Esophagus squamous epithelium (tissue), 5 donors: Measurements from ENCODE around the gene SYT12. TPM values are rescaled to one million over a fixed set of nuclear protein-coding genes. Genes with fewer than 3 reads are reported as not detected.

Experiments used
- DNase-seq: peaks from one replicate; lab custom pipeline; 2025; lab: John Stamatoyannopoulos, UW
- H3K27ac ChIP-seq, 4 donors: fragments of 200-600 bp; sonication (generic); one replicate each; pipeline ENCODE4 v1.5.1; 2016 to 2019; ENCODE audit warnings: mild to moderate bottlenecking in 1 of 4
- H3K27me3 ChIP-seq, 4 donors: fragments of 200-600 bp; sonication (generic); 1 replicate in 3 of 4; 2 replicates in 1 of 4; pipeline versions ENCODE4 v1.5.1 to v1.6.0; 2017 to 2021; ENCODE audit warnings: antibody characterized with exemption in 1 of 4
- H3K36me3 ChIP-seq, 3 donors: fragments of 200-600 bp; sonication (generic); one replicate each; pipeline ENCODE4 v1.5.1; 2016 to 2019
- H3K4me1 ChIP-seq, 3 donors: fragments of 200-600 bp; sonication (generic); one replicate each; pipeline ENCODE4 v1.5.1; 2017 to 2019
- H3K4me3 ChIP-seq, 4 donors: fragments of 200-600 bp; sonication (generic); 1 replicate in 3 of 4; 2 replicates in 1 of 4; pipeline ENCODE4 v1.5.1; 2016 to 2019; ENCODE audit warnings: mild to moderate bottlenecking in 2 of 4, moderate library complexity in 1 of 4
- H3K9me3 ChIP-seq, 3 donors: fragments of 200-600 bp; sonication (generic); one replicate each; pipeline ENCODE4 v1.5.1; 2016 to 2019
- POLR2A ChIP-seq, 4 donors: fragments of 450-650 bp; IDR thresholded peaks; one replicate each; pipeline ENCODE4 v1.6.1; 2017; ENCODE audit warnings: antibody characterized with exemption in 4 of 4, mild to moderate bottlenecking in 4 of 4, moderate library complexity in 3 of 4
- WGBS, 2 donors: methylation state at CpG; one replicate each; pipeline ENCODE4 v1.1.5; 2018; 5-methylcytosine and 5-hydroxymethylcytosine counted together
- intact Hi-C: fragments of 100-400 bp; cut with DNase I; formaldehyde crosslinking; loops from one replicate; pipeline ENCODE4 v1.15.0; 2022
- total RNA-seq, 4 donors: library from RNA; depleted of rRNA; stranded (reverse); fragments of >200 nt; gene quantifications; one replicate each; pipeline ENCODE4 v1.1.0, GENCODE V29; 2016
- TF ChIP-seq, protein P1 (sequence below), 6 experiments: fragments of 450-650 bp in 4 of 6; fragments of 200-600 bp in 2 of 6; sonication (generic) in 2 of 6; IDR thresholded peaks; one replicate each; pipeline ENCODE4 v1.5.1; 2016 to 2019; ENCODE audit warnings: antibody characterized with exemption in 6 of 6, mild to moderate bottlenecking in 4 of 6, moderate library complexity in 4 of 6
- donor health status: DM: yes; HTN: yes; CAD: no.

Gene SYT12
- total RNA-seq, 4 donors from 2014 or later, result 0.76 to 1.7 (median 0.99) TPM

DNA sequence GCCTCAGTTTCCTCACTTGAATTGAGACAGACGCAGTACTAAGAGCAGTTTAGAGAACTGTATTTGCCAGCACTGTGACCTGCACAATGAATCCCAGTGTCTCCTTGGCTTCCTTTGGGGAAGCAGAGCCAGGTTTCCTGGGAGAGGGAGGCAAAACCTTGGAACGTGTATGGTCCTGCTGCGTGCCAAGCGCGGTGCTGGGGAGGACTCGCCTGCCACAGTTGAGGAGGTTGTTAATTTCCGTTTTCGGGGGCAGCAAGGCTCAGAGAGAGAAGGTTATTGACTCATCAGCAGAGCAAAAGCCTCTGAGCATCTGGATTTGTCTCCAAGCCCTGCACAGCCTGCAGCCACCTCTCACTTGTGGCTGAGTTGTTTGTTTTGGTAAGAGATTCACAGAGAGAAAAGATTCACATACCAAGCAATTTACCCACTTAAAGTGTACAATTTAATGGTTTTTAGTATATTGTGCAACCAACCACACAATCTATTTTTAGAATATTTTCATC is 10.8 kb downstream of the SYT12 start:
- TF ChIP-seq, protein P1, sequence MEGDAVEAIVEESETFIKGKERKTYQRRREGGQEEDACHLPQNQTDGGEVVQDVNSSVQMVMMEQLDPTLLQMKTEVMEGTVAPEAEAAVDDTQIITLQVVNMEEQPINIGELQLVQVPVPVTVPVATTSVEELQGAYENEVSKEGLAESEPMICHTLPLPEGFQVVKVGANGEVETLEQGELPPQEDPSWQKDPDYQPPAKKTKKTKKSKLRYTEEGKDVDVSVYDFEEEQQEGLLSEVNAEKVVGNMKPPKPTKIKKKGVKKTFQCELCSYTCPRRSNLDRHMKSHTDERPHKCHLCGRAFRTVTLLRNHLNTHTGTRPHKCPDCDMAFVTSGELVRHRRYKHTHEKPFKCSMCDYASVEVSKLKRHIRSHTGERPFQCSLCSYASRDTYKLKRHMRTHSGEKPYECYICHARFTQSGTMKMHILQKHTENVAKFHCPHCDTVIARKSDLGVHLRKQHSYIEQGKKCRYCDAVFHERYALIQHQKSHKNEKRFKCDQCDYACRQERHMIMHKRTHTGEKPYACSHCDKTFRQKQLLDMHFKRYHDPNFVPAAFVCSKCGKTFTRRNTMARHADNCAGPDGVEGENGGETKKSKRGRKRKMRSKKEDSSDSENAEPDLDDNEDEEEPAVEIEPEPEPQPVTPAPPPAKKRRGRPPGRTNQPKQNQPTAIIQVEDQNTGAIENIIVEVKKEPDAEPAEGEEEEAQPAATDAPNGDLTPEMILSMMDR (IDR thresholded peaks at IDR 0.05), result no peak
- TF ChIP-seq POLR2A (IDR thresholded peaks at IDR 0.05), result no peak
- Histone ChIP-seq H3K9me3 (no peaks in the 10 kb centered on the region), H3K4me1 (peaks cover 13 to 32% (median 19%) of the 10 kb centered on the region in 3 donors), H3K27me3 (peaks cover 0 to 17% (median 0%) of the 10 kb centered on the region in 4 donors), H3K4me3 (no peak overlapping the region), H3K27ac (no peak overlapping the region), H3K36me3 (no peaks in the 10 kb centered on the region)
- intact Hi-C loops, result no loop called here
- no peak for DNase-seq
- 7 to 49% methylated on average over 6 to 8 of the region's 8 CpGs for WGBS, 2 donors

DNA sequence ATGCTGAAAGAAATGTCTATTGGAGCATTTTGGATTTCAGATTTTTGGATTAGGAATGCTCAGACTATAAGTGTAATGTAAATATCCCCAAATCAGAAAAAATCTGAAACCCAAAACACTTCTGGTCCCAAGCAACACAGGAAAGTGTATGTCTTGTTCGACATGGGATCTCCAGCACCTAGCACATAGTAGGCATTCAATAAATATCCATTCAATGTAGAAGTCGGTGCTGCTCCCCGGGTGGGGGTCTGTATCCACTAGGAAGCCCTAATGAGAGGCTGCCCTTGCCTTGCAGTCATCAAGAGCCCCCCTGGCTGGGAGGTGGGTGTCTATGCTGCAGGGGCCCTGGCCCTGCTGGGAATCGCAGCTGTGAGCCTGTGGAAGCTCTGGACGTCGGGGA is 11.4 kb downstream of the SYT12 start:
- Histone ChIP-seq H3K4me1 (peaks cover 13 to 32% (median 19%) of the 10 kb centered on the region in 3 donors), H3K27ac (no peak overlapping the region), H3K4me3 (no peak overlapping the region), H3K9me3 (no peaks in the 10 kb centered on the region), H3K27me3 (peaks cover 0 to 17% (median 0%) of the 10 kb centered on the region in 4 donors), H3K36me3 (no peaks in the 10 kb centered on the region)
- DNase-seq, result no peak
- TF ChIP-seq, protein P1 (IDR thresholded peaks at IDR 0.05), result no peak
- no peak for TF ChIP-seq POLR2A (IDR thresholded peaks at IDR 0.05)
- 60 to 86% methylated on average over 1 to 3 of the region's 6 CpGs for WGBS, 2 donors
- intact Hi-C loops, result no loop called here

DNA sequence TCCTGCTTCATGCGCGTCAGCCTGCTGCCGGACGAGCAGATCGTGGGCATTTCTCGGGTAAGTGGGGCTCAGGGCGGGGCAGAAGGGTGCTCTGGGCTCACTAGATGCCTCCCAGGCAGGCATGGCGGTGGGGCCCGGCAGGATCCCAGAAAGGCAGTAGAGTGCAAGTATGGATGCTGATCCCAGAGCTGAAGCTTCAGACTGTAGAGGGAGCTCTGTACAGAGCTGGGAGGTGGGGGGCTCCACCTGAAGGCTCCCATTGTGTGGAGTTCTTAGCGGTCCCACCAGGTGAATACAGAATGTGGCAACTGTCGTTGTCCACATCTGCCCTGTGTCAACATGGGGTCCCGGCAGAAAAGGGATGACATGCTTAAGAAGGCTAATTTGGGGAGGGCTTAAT is 17.2 kb downstream of the SYT12 start:
- Histone ChIP-seq H3K27me3 (peaks cover 0 to 18% (median 0%) of the 10 kb centered on the region in 4 donors), H3K36me3 (no peaks in the 10 kb centered on the region), H3K9me3 (no peaks in the 10 kb centered on the region), H3K4me1 (peaks cover 0 to 2% (median 0%) of the 10 kb centered on the region in 3 donors), H3K4me3 (no peak overlapping the region), H3K27ac (no peak overlapping the region)
- 83 to 85% methylated on average over 3 of the region's 12 CpGs for WGBS, 2 donors
- intact Hi-C loops, result no loop called here
- no peak for TF ChIP-seq POLR2A (IDR thresholded peaks at IDR 0.05)
- TF ChIP-seq, protein P1 (IDR thresholded peaks at IDR 0.05), result no peak
- DNase-seq, result no peak

DNA sequence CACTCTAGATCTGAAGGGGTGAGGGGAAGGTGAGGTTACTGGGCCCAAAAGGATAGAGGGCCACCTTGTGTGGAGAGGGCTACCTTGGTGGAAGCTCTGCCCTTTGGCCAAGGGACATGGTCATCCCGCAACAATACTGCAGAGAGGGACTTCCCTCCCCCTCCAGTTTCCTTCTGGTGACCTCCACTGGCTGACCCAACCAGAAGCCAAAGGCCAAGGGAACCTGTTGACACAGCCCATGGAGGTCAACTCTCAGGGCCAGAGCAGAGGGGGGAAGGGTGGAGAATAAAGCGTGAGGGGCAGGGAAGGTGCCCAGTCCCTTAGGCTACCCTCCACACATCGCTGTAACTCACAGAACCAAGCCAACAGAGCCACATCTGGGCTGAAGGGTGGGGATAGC is 18.7 kb downstream of the SYT12 start:
- TF ChIP-seq, protein P1 (IDR thresholded peaks at IDR 0.05), result no peak
- TF ChIP-seq POLR2A (IDR thresholded peaks at IDR 0.05), result no peak
- intact Hi-C loops, result no loop called here
- Histone ChIP-seq H3K4me3 (no peak overlapping the region), H3K36me3 (no peaks in the 10 kb centered on the region), H3K27ac (no peak overlapping the region), H3K9me3 (no peaks in the 10 kb centered on the region), H3K4me1 (peaks cover 0 to 4% (median 0%) of the 10 kb centered on the region in 3 donors), H3K27me3 (peaks cover 0 to 18% (median 0%) of the 10 kb centered on the region in 4 donors)
- WGBS, 2 donors, result 77 to 82% methylated on average over 3 of the region's 3 CpGs
- no peak for DNase-seq

DNA sequence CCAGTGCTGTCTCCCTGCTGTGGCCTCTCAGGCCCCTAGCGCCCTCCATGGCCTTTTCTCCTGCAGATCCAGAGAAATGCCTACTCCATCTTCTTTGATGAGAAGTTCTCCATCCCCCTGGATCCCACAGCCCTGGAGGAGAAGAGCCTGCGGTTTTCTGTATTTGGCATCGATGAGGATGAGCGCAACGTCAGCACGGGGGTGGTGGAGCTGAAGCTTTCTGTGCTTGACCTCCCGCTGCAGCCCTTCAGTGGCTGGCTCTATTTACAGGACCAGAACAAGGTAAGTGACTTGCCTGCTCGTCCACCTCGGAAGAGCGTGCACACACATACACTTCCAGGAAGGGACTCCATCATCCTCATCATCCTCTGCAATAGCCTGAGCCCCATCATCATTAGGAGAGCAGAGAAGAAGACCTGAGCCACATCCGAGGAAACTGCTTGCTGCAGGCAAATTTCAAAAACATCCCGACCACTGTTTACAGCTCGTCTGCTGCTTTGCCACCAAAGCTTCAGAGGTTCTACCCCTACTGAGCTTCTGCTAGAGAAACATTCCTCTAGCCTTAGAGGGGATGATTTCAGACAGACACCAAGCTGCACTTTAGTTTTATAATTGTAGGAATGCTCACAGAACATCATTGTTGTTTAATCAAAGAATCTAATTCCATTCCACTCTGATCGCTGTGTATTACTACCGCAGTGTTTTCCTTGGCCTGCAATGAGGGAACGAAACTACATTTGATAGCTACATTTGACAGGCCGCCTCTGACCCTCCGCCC is 20.8 kb downstream of the SYT12 start:
- H3K36me3 ChIP-seq, result no peaks in the 10 kb centered on the region
- H3K27ac ChIP-seq, result no peak overlapping the region
- peaks cover 0 to 4% (median 0%) of the 10 kb centered on the region in 3 donors for H3K4me1 ChIP-seq
- H3K4me3 ChIP-seq, result no peak overlapping the region
- no peaks in the 10 kb centered on the region for H3K9me3 ChIP-seq
- DNase-seq, result no peak
- peaks cover 0 to 18% (median 0%) of the 10 kb centered on the region in 4 donors for H3K27me3 ChIP-seq
- 67 to 81% methylated on average over 10 to 13 of the region's 18 CpGs for WGBS, 2 donors
- intact Hi-C loops, result no loop called here
- TF ChIP-seq POLR2A (IDR thresholded peaks at IDR 0.05), result no peak
- TF ChIP-seq, protein P1 (IDR thresholded peaks at IDR 0.05), result no peak
